ENCODE measurements around the gene CACNA2D3.

GRCh38 chr3:54484334-54484733 is 362.0 kb downstream of the CACNA2D3 start:
- TF ChIP-seq CTCF (IDR thresholded peaks at IDR 0.05) (no peak), POLR2A (IDR thresholded peaks at IDR 0.05) (no peak), POLR2AphosphoS5 (IDR thresholded peaks at IDR 0.05) (no peak), EP300 (IDR thresholded peaks at IDR 0.05; ENCODE audit: low read depth) (no peak)

All from transverse colon (tissue), 4 donors.